Parathyroid adenoma (tissue), 2 donors: Measurements from ENCODE around the gene PAMR1.

ENCODE experiments used
- H2AFZ ChIP-seq: fragments of 300-600 bp; sonication (generic); one replicate; pipeline ENCODE4 v1.7.0; 2017; ENCODE audit warnings: antibody characterized with exemption, mild to moderate bottlenecking
- H3K27ac ChIP-seq: fragments of 300-600 bp; sonication (generic); one replicate; pipeline ENCODE4 v1.7.0; 2017
- H3K27me3 ChIP-seq: fragments of 300-600 bp; sonication (generic); one replicate; pipeline ENCODE4 v1.7.0; 2017; ENCODE audit warnings: low read length; ENCODE audit not compliant: control insufficient read depth, insufficient read depth
- H3K36me3 ChIP-seq: fragments of 300-600 bp; sonication (generic); one replicate; pipeline ENCODE4 v1.7.0; 2017; ENCODE audit warnings: low read length; ENCODE audit not compliant: control insufficient read depth, insufficient read depth
- H3K4me1 ChIP-seq: fragments of 300-600 bp; sonication (generic); one replicate; pipeline ENCODE4 v1.7.0; 2017; ENCODE audit warnings: control low read depth
- H3K4me2 ChIP-seq: fragments of 300-600 bp; sonication (generic); one replicate; pipeline ENCODE4 v1.7.0; 2017; ENCODE audit warnings: low read length
- H3K4me3 ChIP-seq: fragments of 300-600 bp; sonication (generic); one replicate; pipeline ENCODE4 v1.7.0; 2017; ENCODE audit warnings: low read depth, low read length
- H3K79me2 ChIP-seq: fragments of 300-600 bp; sonication (generic); one replicate; pipeline ENCODE4 v1.7.0; 2017; ENCODE audit warnings: control low read depth
- H3K9ac ChIP-seq: fragments of 300-600 bp; sonication (generic); one replicate; pipeline ENCODE4 v1.7.0; 2017; ENCODE audit warnings: mild to moderate bottlenecking
- H3K9me3 ChIP-seq: fragments of 300-600 bp; sonication (generic); one replicate; pipeline ENCODE4 v1.7.0; 2017; ENCODE audit warnings: low read length; ENCODE audit not compliant: control insufficient read depth
- CTCF ChIP-seq: fragments of 300-600 bp; sonication (generic); IDR thresholded peaks from one replicate; pipeline ENCODE4 v1.7.0; 2017; ENCODE audit warnings: antibody characterized with exemption, mild to moderate bottlenecking
- donor health status: primary hyperparathyroidism.

Gene PAMR1

GRCh38 chr11:35545391-35546003, 20.1 kb upstream of the PAMR1 start:
- Histone ChIP-seq H3K27ac (no peak overlapping the region), H3K36me3 (no peaks in the 10 kb centered on the region), H3K9ac (no peak overlapping the region), H3K9me3 (no peaks in the 10 kb centered on the region), H3K4me3 (no peak overlapping the region), H3K79me2 (no peaks in the 10 kb centered on the region), H2AFZ (no peak overlapping the region), H3K4me1 (no peaks in the 10 kb centered on the region), H3K4me2 (no peak overlapping the region), H3K27me3 (no peaks in the 10 kb centered on the region)
- TF ChIP-seq CTCF, result no peak

- no peaks in the 10 kb centered on the region for H3K27me3 ChIP-seq
- no peak overlapping the region for H3K9ac ChIP-seq
- H3K27ac ChIP-seq, result no peak overlapping the region
- H3K4me2 ChIP-seq, result no peak overlapping the region
- no peak for TF ChIP-seq CTCF
- no peaks in the 10 kb centered on the region for H3K36me3 ChIP-seq
- no peaks in the 10 kb centered on the region for H3K79me2 ChIP-seq
- H3K9me3 ChIP-seq, result no peaks in the 10 kb centered on the region
- H3K4me1 ChIP-seq, result no peaks in the 10 kb centered on the region
- no peak overlapping the region for H2AFZ ChIP-seq
- H3K4me3 ChIP-seq, result no peak overlapping the region
Observed at GRCh38 chr11:35543481-35543880, 18.1 kb upstream of the PAMR1 start.

- H3K9me3 ChIP-seq, result no peaks in the 10 kb centered on the region
- H3K4me3 ChIP-seq, result no peak overlapping the region
- H3K4me2 ChIP-seq, result no peak overlapping the region
- no peak overlapping the region for H3K27ac ChIP-seq
- no peak overlapping the region for H2AFZ ChIP-seq
- H3K4me1 ChIP-seq, result no peaks in the 10 kb centered on the region
- H3K79me2 ChIP-seq, result no peaks in the 10 kb centered on the region
- H3K9ac ChIP-seq, result no peak overlapping the region
- TF ChIP-seq CTCF, result no peak
- H3K36me3 ChIP-seq, result no peaks in the 10 kb centered on the region
- H3K27me3 ChIP-seq, result no peaks in the 10 kb centered on the region
Observed at GRCh38 chr11:35541621-35542375, 16.4 kb upstream of the PAMR1 start.

- no peak overlapping the region for H3K9ac ChIP-seq
- H3K9me3 ChIP-seq, result no peaks in the 10 kb centered on the region
- no peak for TF ChIP-seq CTCF
- H3K27ac ChIP-seq, result no peak overlapping the region
- H3K36me3 ChIP-seq, result no peaks in the 10 kb centered on the region
- H3K27me3 ChIP-seq, result no peaks in the 10 kb centered on the region
- no peak overlapping the region for H2AFZ ChIP-seq
- no peaks in the 10 kb centered on the region for H3K79me2 ChIP-seq
- no peaks in the 10 kb centered on the region for H3K4me1 ChIP-seq
- no peak overlapping the region for H3K4me3 ChIP-seq
- no peak overlapping the region for H3K4me2 ChIP-seq
Observed at GRCh38 chr11:35540526-35540925, 15.1 kb upstream of the PAMR1 start.
